AG04449 (cell line): Measurements from ENCODE around the gene ERBB4.

Source experiments
- CTCF ChIA-PET: fragments of 350-600 bp; formaldehyde crosslinking; extraction: SDS; loops from one replicate; lab custom pipeline; 2021; ENCODE audit warnings: antibody characterized with exemption; lab: Yijun Ruan, JAX
- POLR2A ChIA-PET: fragments of 400-600, 350-600 bp; formaldehyde crosslinking; extraction: SDS; loops from one replicate; lab custom pipeline; 2020; ENCODE audit warnings: antibody characterized with exemption, inconsistent platforms; lab: Yijun Ruan, JAX
- DNase-seq: peaks from one replicate; pipeline ENCODE4 v3.0.0-alpha.2; 2010; ENCODE audit warnings: low read depth, low spot score
- H3K4me3 ChIP-seq: 2 replicates; pipeline ENCODE4 v1.5.1; 2011; ENCODE audit warnings: low read depth, mild to moderate bottlenecking, control low read depth, low read length
- TF ChIP-seq, protein P1 (sequence below): IDR thresholded peaks from one replicate; pipeline ENCODE4 v1.5.1; 2011; ENCODE audit warnings: mild to moderate bottlenecking, moderate library complexity, low read length, control low read depth, inconsistent platforms; ENCODE audit not compliant: insufficient read depth; ENCODE audit errors: missing control alignments

ERBB4 gene

DNA sequence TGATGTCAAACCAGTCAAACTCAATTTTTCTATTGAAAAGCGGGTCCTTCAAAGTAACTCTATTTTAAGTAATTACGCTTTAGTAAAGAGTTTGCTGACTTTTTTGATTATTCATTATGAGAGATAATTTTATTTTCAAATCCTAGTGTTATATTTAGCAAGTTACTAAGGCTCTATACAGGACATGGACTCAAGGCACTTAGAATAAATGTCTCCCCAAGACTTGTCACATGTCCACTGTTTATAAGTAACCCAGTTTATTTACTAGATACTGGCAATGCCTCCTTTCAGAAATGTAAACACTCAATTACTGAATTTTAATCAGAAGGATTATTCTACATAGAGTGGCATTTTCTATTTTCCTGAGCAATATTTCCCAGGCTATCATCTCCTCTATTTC is 638.1 kb downstream of the ERBB4 start:
- CTCF ChIA-PET, result no interaction called here
- H3K4me3 ChIP-seq, result no peak overlapping the region
- no peak for DNase-seq
- TF ChIP-seq, protein P1, sequence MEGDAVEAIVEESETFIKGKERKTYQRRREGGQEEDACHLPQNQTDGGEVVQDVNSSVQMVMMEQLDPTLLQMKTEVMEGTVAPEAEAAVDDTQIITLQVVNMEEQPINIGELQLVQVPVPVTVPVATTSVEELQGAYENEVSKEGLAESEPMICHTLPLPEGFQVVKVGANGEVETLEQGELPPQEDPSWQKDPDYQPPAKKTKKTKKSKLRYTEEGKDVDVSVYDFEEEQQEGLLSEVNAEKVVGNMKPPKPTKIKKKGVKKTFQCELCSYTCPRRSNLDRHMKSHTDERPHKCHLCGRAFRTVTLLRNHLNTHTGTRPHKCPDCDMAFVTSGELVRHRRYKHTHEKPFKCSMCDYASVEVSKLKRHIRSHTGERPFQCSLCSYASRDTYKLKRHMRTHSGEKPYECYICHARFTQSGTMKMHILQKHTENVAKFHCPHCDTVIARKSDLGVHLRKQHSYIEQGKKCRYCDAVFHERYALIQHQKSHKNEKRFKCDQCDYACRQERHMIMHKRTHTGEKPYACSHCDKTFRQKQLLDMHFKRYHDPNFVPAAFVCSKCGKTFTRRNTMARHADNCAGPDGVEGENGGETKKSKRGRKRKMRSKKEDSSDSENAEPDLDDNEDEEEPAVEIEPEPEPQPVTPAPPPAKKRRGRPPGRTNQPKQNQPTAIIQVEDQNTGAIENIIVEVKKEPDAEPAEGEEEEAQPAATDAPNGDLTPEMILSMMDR, result no peak
- POLR2A ChIA-PET, result no interaction called here

DNA sequence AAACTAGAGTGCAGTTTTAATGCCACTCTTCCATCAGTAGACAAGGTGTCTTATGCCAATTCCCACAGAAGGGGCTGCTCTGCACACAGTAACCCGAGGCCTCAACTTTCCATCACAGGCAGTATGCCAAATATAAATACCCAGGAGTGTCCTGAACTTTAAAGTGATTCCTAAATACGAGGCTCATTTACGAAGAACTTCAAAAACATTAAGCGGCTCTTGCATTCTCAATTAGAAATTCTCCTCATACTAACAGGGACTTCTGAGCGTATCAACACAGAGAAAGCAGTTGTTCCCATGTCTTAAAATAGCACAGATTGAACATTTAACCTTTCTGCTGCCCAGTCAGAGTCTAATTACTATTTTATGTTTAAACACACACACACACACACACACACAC is 638.6 kb downstream of the ERBB4 start:
- DNase-seq, result no peak
- CTCF ChIA-PET, result no interaction called here

DNA sequence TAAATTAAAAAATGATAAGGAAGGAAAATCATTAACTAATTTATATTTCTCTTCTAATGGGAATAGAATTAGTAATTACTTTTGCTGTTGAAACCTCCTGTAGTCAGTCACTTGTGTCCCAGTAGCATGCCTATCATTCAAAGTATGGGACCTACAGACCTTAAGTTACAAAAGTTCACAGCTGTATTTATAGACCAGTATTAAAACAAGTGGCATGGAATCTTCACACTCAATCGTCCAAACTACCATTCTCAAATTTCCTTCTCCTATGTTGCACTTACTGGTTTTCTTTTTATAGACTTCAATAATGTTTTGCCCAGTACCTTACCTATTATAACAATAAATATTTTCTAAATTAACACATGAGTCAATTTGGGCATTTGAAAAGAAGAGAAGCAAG is 639.9 kb downstream of the ERBB4 start:
- ChIA-PET POLR2A (no interaction called here), CTCF (no interaction called here)
- TF ChIP-seq, protein P1, result no peak
- no peak overlapping the region for H3K4me3 ChIP-seq
- no peak for DNase-seq

More for the DNA sequence above, 638.6 kb downstream of the ERBB4 start:
- no peak overlapping the region for H3K4me3 ChIP-seq
- POLR2A ChIA-PET, result no interaction called here
- TF ChIP-seq, protein P1, result no peak

DNA sequence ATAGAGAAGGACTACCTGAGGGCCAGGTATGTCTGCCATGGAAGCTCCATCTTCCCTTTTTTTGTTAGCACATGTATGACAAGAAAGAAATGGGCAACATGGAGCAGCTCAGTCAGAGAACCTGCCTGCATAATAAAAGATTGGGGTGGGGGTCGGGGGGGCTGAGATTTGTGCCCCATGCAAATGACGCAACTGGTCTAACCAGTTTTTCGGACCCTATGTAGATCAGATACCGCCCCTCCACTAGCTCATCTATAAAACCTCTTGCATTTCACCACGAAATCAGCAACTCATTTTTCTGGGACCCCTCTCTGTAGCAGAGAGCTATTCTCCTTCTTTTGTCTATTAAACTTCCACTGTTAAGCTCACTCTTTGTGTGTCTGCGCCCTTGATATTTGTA is 657.2 kb downstream of the ERBB4 start:
- POLR2A ChIA-PET, result no interaction called here
- DNase-seq, result no peak
- H3K4me3 ChIP-seq, result no peak overlapping the region
- CTCF ChIA-PET, result no interaction called here
- TF ChIP-seq, protein P1, result no peak

DNA sequence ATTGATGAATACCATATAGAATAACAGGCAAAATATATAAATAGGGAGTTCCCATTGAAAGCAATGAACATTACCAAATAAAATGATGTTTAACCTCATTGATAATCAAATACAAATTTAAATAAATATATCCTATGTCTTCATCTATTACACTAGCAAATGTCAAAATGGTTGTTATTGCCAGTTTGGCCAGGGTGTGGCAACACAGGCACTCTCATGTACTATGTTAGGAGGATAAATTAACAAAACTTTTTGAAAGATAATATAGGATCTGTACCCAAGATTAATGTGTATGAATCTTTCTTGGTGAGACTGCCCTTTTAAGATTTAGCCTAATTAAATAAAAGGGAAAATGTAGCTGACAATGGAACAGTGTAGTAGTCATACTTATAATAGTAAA is 659.3 kb downstream of the ERBB4 start:
- TF ChIP-seq, protein P1, result no peak
- ChIA-PET CTCF (no interaction called here), POLR2A (no interaction called here)
- H3K4me3 ChIP-seq, result no peak overlapping the region
- DNase-seq, result no peak

DNA sequence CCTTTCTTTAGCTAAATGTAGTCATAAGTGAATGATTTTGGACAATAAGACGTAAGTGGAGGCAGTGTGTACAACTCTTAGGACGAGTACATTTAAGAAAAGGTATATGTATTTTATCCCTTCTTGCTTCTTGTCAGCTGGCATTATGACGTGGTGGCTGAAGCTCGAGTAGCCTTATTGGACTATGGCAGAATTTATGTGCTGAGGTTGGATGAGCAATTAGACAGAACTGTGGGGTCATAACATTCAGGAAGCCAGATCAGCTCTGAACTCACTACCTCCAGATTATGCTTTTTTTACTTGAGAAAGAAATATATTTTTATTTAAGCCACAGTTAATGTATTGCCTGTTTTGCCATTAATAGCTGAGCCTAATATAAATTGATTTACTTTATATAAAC is 661.5 kb downstream of the ERBB4 start:
- TF ChIP-seq, protein P1, result no peak
- POLR2A ChIA-PET, result no interaction called here
- no peak for DNase-seq
- CTCF ChIA-PET, result no interaction called here
- H3K4me3 ChIP-seq, result no peak overlapping the region
